GM12872 (cell line): ENCODE measurements around the gene CREG2.

Experiments used
- CTCF ChIP-seq: IDR thresholded peaks from 3 replicates; pipeline ENCODE4 v1.5.1; 2011; ENCODE audit warnings: low read depth, mild to moderate bottlenecking, low read length, moderate library complexity; ENCODE audit not compliant: insufficient read depth

Gene CREG2

DNA sequence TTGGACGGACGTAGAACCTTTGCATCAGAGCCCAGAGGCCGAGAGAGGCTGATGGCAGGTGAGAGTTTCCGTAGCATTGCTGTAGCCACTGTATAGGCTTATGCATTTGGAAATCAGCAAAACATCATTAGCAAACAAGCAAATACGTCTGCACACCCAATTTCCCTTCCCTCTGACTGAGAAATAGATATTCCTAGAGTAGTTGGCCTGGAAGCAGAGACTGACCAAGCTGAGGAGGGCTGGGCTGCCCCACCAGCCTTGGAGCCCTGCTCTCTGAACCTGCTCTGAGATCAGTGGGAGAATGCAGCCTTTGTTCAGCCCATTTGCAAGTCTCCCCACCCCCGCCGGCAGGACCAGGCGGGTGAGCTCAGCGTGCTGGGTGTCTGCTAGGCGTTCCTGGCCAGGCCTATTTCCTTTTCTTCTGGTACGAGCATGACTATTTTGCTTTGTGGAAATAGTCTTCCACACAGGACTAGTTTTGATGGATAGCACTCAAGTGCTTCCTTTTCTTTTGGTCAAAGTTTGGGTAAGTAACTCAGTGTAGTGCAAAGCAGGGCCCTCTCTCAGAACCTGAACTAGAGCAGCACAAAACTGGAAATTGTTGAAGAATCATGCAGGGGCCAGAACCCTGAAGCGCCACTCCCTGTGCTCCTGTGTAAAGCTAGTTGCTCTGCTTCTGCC is 56.9 kb downstream of the CREG2 start:
- TF ChIP-seq CTCF = no peak

DNA sequence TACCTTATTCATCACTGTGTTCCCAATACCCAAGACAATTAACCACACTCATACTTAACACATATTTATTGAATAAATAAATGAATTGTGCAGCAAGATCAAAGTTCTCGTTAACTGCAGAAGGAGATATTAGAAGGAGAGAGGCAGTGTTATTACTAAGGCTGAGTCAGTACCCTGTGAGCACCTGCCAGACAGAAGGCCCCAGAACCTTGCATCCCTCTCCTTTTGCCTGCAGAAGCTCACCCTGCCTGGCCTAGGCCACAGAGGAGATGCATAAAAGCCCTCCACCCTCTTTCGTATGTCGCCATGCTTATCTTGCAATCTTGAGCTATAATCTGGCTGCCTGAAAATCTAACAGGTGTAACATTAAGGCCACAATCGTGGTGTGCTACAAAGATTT is 58.3 kb downstream of the CREG2 start:
- no peak for TF ChIP-seq CTCF

- no peak for TF ChIP-seq CTCF
Measured at GRCh38 chr2:101328474-101329007, 58.8 kb downstream of the CREG2 start.

DNA sequence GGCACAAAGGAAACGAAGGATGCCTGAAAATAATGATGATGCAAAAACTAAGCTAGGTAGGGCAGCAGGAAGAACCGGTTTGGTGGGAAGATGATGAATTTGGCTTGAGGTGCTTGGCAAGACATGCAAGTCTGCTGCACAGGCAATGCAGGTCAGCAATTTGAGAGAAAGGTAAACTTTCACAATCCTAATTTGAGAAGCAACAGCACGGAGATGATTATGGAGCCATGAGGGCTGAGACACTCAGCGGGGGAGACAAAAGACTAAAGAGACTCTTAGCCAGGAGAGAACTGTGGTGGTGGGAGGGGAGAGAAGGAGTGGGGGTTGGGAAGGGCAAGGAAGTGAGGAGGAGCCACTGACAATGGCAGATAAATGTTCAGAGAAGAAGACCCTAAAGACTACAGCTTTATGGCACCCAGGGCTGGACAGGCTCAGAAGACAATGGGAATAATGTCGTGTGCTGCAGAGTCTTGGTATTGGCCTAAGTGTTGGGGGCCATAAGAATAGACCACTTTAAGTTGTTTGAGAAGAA is 59.4 kb downstream of the CREG2 start:
- TF ChIP-seq CTCF = no peak

- TF ChIP-seq CTCF = no peak
Measured at GRCh38 chr2:101325425-101325824, 61.9 kb downstream of the CREG2 start.

GRCh38 chr2:101311696-101312017 is 75.6 kb downstream of the CREG2 start:
- TF ChIP-seq CTCF = no peak

GRCh38 chr2:101310834-101311695 is 76.2 kb downstream of the CREG2 start:
- TF ChIP-seq CTCF = no peak
